ENCODE measurements around the gene GALNT2.

GALNT2 gene

DNA sequence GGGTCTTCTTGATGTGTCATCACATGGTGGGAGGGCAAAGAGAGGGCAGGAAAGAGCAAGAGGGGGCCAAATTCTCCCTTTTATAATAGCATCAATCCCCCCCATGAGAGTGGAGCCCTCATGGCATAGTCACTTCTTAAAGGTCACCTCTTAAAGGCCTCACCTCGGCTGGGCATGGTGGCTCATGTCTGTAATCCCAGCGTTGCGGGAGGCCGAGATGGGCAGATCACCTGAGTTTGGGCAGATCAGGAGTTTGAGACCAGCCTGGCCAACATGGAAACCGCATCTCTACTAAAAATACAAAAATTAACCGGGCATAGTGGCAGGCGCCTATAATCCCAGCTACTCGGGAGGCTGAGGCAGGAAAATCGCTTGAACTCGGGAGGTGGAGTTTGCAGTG is 189.0 kb downstream of the GALNT2 start:
- no peak overlapping the region for H3K4me3 ChIP-seq (ENCODE audit: insufficient read length, low read depth)
- no peak for TF ChIP-seq SUZ12 (IDR thresholded peaks at IDR 0.05; ENCODE audit: extremely low read depth, insufficient read depth, insufficient read length)
- no peak for TF ChIP-seq YY1 (IDR thresholded peaks at IDR 0.05; ENCODE audit: insufficient read depth, insufficient read length)
- no peak for TF ChIP-seq ZNF274 (IDR thresholded peaks at IDR 0.05; ENCODE audit: low read depth, low read length)

DNA sequence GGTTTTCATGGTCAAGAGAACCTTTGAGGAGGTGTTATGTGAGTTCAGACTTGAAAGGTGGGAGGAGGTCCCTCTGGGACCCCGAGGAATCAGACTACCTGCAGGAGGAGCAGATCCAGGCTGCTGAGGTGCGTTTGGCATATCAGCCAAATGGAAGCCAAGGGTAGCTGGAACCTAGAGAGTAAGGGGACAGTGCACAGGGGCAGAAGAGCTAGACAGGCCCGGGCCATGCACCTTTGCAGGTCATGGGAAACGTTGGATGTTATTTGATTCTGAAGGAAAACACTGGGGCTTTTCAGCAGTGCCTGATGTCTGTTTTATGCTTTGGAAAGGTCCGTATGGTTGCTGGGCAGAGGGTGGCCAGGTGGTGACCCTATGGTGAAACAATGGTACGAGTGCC is 189.9 kb downstream of the GALNT2 start:
- peaks cover 25% of the 10 kb centered on the region for H3K36me3 ChIP-seq (ENCODE audit: insufficient read depth, insufficient read length, low read length)
- DNase-seq (ENCODE audit: low read depth, low spot score), result no peak
- H3K4me1 ChIP-seq (ENCODE audit: insufficient read depth, insufficient read length), result peaks cover 2% of the 10 kb centered on the region
- no peak overlapping the region for H3K4me3 ChIP-seq (ENCODE audit: insufficient read length, low read depth)
- no peaks in the 10 kb centered on the region for H3K9me3 ChIP-seq (ENCODE audit: insufficient read depth, low read length)
- no peak overlapping the region for H3K9ac ChIP-seq (ENCODE audit: insufficient read length, low read depth)
- no peaks in the 10 kb centered on the region for H3K27me3 ChIP-seq (ENCODE audit: insufficient read depth, insufficient read length)
- no peak for TF ChIP-seq ZNF274 (IDR thresholded peaks at IDR 0.05; ENCODE audit: low read depth, low read length)
- no peak for TF ChIP-seq SUZ12 (IDR thresholded peaks at IDR 0.05; ENCODE audit: extremely low read depth, insufficient read depth, insufficient read length)
- TF ChIP-seq YY1 (IDR thresholded peaks at IDR 0.05; ENCODE audit: insufficient read depth, insufficient read length), result no peak

More for the DNA sequence above, 189.0 kb downstream of the GALNT2 start:
- peaks cover 23% of the 10 kb centered on the region for H3K36me3 ChIP-seq (ENCODE audit: insufficient read depth, insufficient read length, low read length)
- no peaks in the 10 kb centered on the region for H3K9me3 ChIP-seq (ENCODE audit: insufficient read depth, low read length)
- DNase-seq (ENCODE audit: low read depth, low spot score), result no peak
- no peak overlapping the region for H3K9ac ChIP-seq (ENCODE audit: insufficient read length, low read depth)
- peaks cover 3% of the 10 kb centered on the region for H3K4me1 ChIP-seq (ENCODE audit: insufficient read depth, insufficient read length)
- H3K27me3 ChIP-seq (ENCODE audit: insufficient read depth, insufficient read length), result no peaks in the 10 kb centered on the region

DNA sequence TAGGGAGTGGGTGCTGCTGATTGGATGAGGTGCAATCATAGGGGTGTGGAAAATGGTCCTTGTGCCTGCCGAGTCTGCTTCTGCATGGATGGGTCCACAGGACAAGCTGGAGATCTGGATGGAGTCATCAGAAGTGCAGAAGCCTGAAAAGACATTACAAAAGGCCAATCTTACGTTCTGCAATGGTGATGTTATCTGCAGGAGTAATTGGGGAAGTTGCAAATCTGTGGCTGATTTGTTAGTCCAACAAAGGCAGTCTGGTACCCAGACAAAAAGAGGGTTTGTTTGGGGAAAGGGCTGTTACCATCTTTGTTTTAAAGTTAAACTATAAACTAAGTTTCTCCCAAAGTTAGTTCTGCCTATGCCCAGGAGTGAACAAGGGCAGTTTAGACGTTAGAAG is 192.6 kb downstream of the GALNT2 start:
- DNase-seq (ENCODE audit: low read depth, low spot score), result no peak
- Histone ChIP-seq H3K9me3 (ENCODE audit: insufficient read depth, low read length) (no peaks in the 10 kb centered on the region), H3K27me3 (ENCODE audit: insufficient read depth, insufficient read length) (no peaks in the 10 kb centered on the region), H3K4me1 (ENCODE audit: insufficient read depth, insufficient read length) (no peaks in the 10 kb centered on the region), H3K4me3 (ENCODE audit: insufficient read length, low read depth) (no peak overlapping the region), H3K36me3 (ENCODE audit: insufficient read depth, insufficient read length, low read length) (peaks cover 50% of the 10 kb centered on the region), H3K9ac (ENCODE audit: insufficient read length, low read depth) (no peak overlapping the region)
- TF ChIP-seq ZNF274 (IDR thresholded peaks at IDR 0.05; ENCODE audit: low read depth, low read length), result no peak
- no peak for TF ChIP-seq SUZ12 (IDR thresholded peaks at IDR 0.05; ENCODE audit: extremely low read depth, insufficient read depth, insufficient read length)
- no peak for TF ChIP-seq YY1 (IDR thresholded peaks at IDR 0.05; ENCODE audit: insufficient read depth, insufficient read length)

DNA sequence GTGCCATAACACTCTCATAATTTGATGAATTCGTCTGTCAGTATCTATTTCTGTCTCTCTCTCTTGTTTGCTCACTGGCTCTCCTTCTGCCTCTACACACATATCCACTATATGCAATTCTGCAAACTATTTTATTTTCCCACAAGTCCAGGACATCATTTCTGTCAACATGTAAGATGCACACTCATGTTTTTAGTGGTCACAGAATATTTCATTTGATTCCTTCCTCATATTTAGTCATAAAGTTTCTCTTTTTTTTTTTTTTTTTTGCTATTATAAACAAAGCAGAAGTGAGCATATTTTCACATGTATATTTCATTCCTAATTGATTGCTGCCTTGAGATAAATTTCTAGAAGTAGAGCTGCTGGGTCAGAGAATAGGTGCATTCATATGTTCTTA is 193.8 kb downstream of the GALNT2 start:
- H3K4me3 ChIP-seq (ENCODE audit: insufficient read length, low read depth), result no peak overlapping the region
- H3K9me3 ChIP-seq (ENCODE audit: insufficient read depth, low read length), result no peaks in the 10 kb centered on the region
- H3K9ac ChIP-seq (ENCODE audit: insufficient read length, low read depth), result no peak overlapping the region
- TF ChIP-seq YY1 (IDR thresholded peaks at IDR 0.05; ENCODE audit: insufficient read depth, insufficient read length), result no peak
- TF ChIP-seq ZNF274 (IDR thresholded peaks at IDR 0.05; ENCODE audit: low read depth, low read length), result no peak
- TF ChIP-seq SUZ12 (IDR thresholded peaks at IDR 0.05; ENCODE audit: extremely low read depth, insufficient read depth, insufficient read length), result no peak
- H3K27me3 ChIP-seq (ENCODE audit: insufficient read depth, insufficient read length), result no peaks in the 10 kb centered on the region
- DNase-seq (ENCODE audit: low read depth, low spot score), result no peak
- no peaks in the 10 kb centered on the region for H3K4me1 ChIP-seq (ENCODE audit: insufficient read depth, insufficient read length)
- peaks cover 50% of the 10 kb centered on the region for H3K36me3 ChIP-seq (ENCODE audit: insufficient read depth, insufficient read length, low read length)

DNA sequence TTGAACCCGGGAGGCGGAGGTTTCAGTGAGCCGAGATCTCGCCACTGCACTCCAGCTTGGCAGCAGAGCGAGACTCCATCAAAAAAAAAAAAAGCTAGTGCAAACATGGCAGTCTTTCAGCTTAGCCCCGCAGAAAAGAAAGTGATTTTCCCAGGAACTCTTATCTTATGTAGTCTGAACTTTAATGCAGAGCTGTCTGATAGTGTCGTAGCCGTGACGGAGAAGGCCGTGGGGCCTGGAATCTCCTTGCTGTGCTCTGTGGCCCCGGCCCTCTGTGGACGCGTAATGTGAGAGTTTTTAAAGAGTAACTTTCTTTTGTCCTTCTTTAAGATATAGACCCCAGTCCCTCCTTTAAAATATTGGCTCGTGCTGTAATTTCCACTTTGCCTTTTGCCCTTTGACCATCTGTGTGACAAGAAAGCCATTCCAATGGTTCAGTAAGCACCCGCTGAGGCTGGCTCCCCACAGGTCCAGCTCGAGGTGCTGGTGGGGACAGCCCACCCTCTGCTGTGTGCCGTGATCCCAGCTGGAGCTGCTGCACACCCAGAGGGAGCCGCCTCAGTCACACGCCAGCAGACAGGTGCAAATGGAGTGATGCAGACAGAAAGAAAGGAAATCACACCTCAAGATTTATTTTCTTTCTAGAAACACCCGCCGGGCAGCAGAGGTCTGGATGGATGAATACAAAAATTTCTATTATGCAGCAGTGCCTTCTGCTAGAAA is 195.1 kb downstream of the GALNT2 start:
- no peaks in the 10 kb centered on the region for H3K9me3 ChIP-seq (ENCODE audit: insufficient read depth, low read length)
- H3K4me3 ChIP-seq (ENCODE audit: insufficient read length, low read depth), result no peak overlapping the region
- DNase-seq (ENCODE audit: low read depth, low spot score), result no peak
- H3K9ac ChIP-seq (ENCODE audit: insufficient read length, low read depth), result no peak overlapping the region
- H3K4me1 ChIP-seq (ENCODE audit: insufficient read depth, insufficient read length), result no peaks in the 10 kb centered on the region
- TF ChIP-seq YY1 (IDR thresholded peaks at IDR 0.05; ENCODE audit: insufficient read depth, insufficient read length) (no peak), ZNF274 (IDR thresholded peaks at IDR 0.05; ENCODE audit: low read depth, low read length) (no peak), SUZ12 (IDR thresholded peaks at IDR 0.05; ENCODE audit: extremely low read depth, insufficient read depth, insufficient read length) (no peak)
- peaks cover 49% of the 10 kb centered on the region for H3K36me3 ChIP-seq (ENCODE audit: insufficient read depth, insufficient read length, low read length)
- H3K27me3 ChIP-seq (ENCODE audit: insufficient read depth, insufficient read length), result no peaks in the 10 kb centered on the region

DNA sequence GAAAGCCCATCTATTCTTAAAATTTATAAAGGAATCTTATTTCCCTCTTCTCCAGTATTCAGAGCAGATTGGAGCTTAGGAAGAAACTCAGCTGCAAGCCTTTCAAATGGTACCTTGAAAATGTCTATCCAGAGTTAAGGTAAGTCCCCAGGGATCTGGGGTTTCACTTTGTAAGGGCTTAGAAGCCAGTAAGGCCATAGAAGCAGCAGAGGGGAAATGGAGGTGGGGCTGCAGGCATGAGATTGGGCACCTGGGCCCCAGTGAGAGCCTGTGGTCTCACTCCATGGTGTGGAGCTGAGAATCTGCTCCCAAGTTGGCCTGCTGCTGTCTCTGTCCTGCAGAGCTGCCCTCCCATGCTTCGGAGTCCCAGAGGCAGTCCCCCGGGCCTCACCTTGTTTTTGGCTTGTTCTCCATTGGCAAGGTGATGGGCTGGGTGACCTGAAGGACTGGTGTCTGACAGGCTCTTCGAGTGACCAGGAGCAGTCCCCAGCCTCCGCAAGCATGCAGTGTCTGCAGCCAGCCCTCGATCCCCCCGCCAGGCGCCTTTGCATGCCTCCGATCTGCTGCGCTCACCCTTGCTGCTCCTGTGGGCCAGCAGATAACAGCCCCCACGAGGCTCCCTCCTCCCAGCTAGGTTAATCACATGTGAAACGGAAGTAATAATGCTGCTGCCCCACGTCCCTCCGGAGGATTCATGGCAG is 196.0 kb downstream of the GALNT2 start:
- Histone ChIP-seq H3K9me3 (ENCODE audit: insufficient read depth, low read length) (no peaks in the 10 kb centered on the region), H3K4me3 (ENCODE audit: insufficient read length, low read depth) (no peak overlapping the region), H3K36me3 (ENCODE audit: insufficient read depth, insufficient read length, low read length) (peaks cover 53% of the 10 kb centered on the region), H3K27me3 (ENCODE audit: insufficient read depth, insufficient read length) (no peaks in the 10 kb centered on the region), H3K4me1 (ENCODE audit: insufficient read depth, insufficient read length) (peaks cover 2% of the 10 kb centered on the region), H3K9ac (ENCODE audit: insufficient read length, low read depth) (peak overlapping the region; percentile 6)
- TF ChIP-seq SUZ12 (IDR thresholded peaks at IDR 0.05; ENCODE audit: extremely low read depth, insufficient read depth, insufficient read length) (no peak), YY1 (IDR thresholded peaks at IDR 0.05; ENCODE audit: insufficient read depth, insufficient read length) (no peak), ZNF274 (IDR thresholded peaks at IDR 0.05; ENCODE audit: low read depth, low read length) (no peak)
- no peak for DNase-seq (ENCODE audit: low read depth, low spot score)

DNA sequence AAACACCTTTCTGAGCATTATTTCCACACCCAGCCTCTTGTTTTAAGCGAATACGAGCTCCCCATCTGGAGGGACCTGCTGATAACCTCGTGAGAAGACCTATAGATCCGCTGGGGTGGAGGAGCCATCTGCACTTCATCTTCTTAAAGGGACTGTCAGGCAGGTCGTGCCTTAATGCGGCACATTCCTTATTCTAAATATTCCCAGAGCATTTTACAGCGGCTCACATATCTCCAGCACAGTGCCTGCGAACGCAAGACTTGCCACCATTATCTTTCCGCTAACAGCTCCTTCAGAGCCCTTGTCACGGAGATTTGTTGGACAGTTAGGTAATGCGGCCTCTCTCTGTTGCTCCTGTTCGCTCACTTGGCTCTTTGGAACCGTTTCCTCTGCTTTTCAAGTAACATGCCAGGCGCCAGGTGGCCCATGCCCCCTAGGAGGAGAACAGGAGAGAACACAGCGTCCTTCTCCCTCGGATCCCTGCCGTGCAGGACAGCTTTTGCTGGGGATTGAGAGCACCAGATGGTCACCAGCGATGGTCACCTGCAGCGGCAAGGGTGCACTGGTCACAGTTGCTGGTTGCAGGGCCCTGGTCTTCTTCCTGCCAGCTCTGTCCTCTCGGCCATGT is 196.6 kb downstream of the GALNT2 start:
- no peak overlapping the region for H3K4me3 ChIP-seq (ENCODE audit: insufficient read length, low read depth)
- H3K9ac ChIP-seq (ENCODE audit: insufficient read length, low read depth), result no peak overlapping the region
- no peak for DNase-seq (ENCODE audit: low read depth, low spot score)
- H3K36me3 ChIP-seq (ENCODE audit: insufficient read depth, insufficient read length, low read length), result peaks cover 57% of the 10 kb centered on the region
- TF ChIP-seq ZNF274 (IDR thresholded peaks at IDR 0.05; ENCODE audit: low read depth, low read length) (no peak), YY1 (IDR thresholded peaks at IDR 0.05; ENCODE audit: insufficient read depth, insufficient read length) (no peak), SUZ12 (IDR thresholded peaks at IDR 0.05; ENCODE audit: extremely low read depth, insufficient read depth, insufficient read length) (no peak)
- no peaks in the 10 kb centered on the region for H3K27me3 ChIP-seq (ENCODE audit: insufficient read depth, insufficient read length)
- peaks cover 5% of the 10 kb centered on the region for H3K4me1 ChIP-seq (ENCODE audit: insufficient read depth, insufficient read length)
- no peaks in the 10 kb centered on the region for H3K9me3 ChIP-seq (ENCODE audit: insufficient read depth, low read length)
